ENCODE results near the gene C3orf20. TPM values are rescaled to one million over a fixed set of nuclear protein-coding genes. Genes with fewer than 3 reads are reported as not detected.

The C3orf20 gene
- total and polyA plus RNA-seq, 9 of the 15 experiments (the other 6 are each of a cell fraction or from before 2014, with no cell fraction given), result 0.04 TPM; not detected in 8

- TF ChIP-seq PREB (CRISPR knock-in tag; IDR thresholded peaks at IDR 0.05), result no peak
Measured at GRCh38 chr3:14632442-14632930, 42.5 kb upstream of the C3orf20 start (continued).

GRCh38 chr3:14633417-14633816 lies 41.5 kb upstream of the C3orf20 start:
- Histone ChIP-seq H3K9ac (ENCODE audit: insufficient read depth in 1 of 2, low read depth in 2 of 2, low read length in 2 of 2) (no peak overlapping the region), H3K79me2 (ENCODE audit: control insufficient read depth, insufficient read depth, low read length) (no peaks in the 10 kb centered on the region), H3K36me3 (ENCODE audit: control insufficient read depth, insufficient read depth, low read length) (no peaks in the 10 kb centered on the region), H3K27ac (ENCODE audit: extremely low read depth, low read depth, low read length) (no peak overlapping the region), H3K9me3 (replicated peaks; ENCODE audit: control insufficient read depth, insufficient read depth, low read depth, low read length) (no peaks in the 10 kb centered on the region), H3K4me3 (no peak overlapping the region), H3K4me2 (ENCODE audit: insufficient read depth, low read length) (no peak overlapping the region), H2AFZ (ENCODE audit: low read depth, low read length) (no peak overlapping the region), H3K27me3 (ENCODE audit: control insufficient read depth in 2 of 2, insufficient read depth in 2 of 2, low read length in 2 of 2) (peaks cover 16 to 55% of the 10 kb centered on the region in 2 experiments; a peak in 4 of 5 replicates), H4K20me1 (replicated peaks; ENCODE audit: control insufficient read depth, insufficient read depth, low read length) (no peaks in the 10 kb centered on the region), H3K9me1 (ENCODE audit: control insufficient read depth, insufficient read depth, low read length) (no peaks in the 10 kb centered on the region), H3K4me1 (replicated peaks in 1 of 2; ENCODE audit: control insufficient read depth in 2 of 2, insufficient read depth in 2 of 2, low read length in 2 of 2) (no peaks in the 10 kb centered on the region)
- ChIA-PET CTCF (ENCODE audit: low intra/inter-chr PET ratio) (interaction anchor here (0.6 to 1.3 kb wide), 5 partner anchors 10 to 289 kb away, joined by 3 to 9 read pairs (median 3); no protein-coding TSS in a partner anchor), POLR2A (no interaction called here)
- in situ Hi-C loops (cut with MboI), result no loop called here
- DNase-seq (ENCODE audit: extremely low read depth in 1 of 4, low spot score in 3 of 4) (no peak), ATAC-seq (peak; percentile 10; the same call in 1 of the 3 replicates), FAIRE-seq (no peak)
- no TSS peak for BruUV-seq (replicated peaks)
- intact Hi-C loops (cut with micrococcal nuclease), result no loop called here
- WGBS (ENCODE audit: insufficient coverage, low coverage, missing lambda C conversion rate), result 11% methylated on average over 6 of the region's 6 CpGs
- TF ChIP-seq SLC30A9 (CRISPR knock-in tag; IDR thresholded peaks at IDR 0.05) (no peak), ZEB2 (IDR thresholded peaks at IDR 0.05) (no peak), THRAP3 (IDR thresholded peaks at IDR 0.05; ENCODE audit: borderline replicate concordance) (no peak), E4F1 (CRISPR knock-in tag; IDR thresholded peaks at IDR 0.05; ENCODE audit: borderline replicate concordance) (no peak), BACH1 (tag; IDR thresholded peaks at IDR 0.05) (no peak), ZBTB49 (CRISPR knock-in tag; IDR thresholded peaks at IDR 0.05; ENCODE audit: borderline replicate concordance) (no peak), SPI1 (IDR thresholded peaks at IDR 0.05; ENCODE audit: borderline replicate concordance, low read depth, low read length) (no peak), NFRKB (IDR thresholded peaks at IDR 0.05; ENCODE audit: low read depth) (no peak), DIDO1 (tag; IDR thresholded peaks at IDR 0.05; ENCODE audit: low read depth) (no peak), ZNF253 (CRISPR knock-in tag; conservative IDR thresholded peaks at IDR 0.05) (no peak), ZNF24 (IDR thresholded peaks at IDR 0.05) (no peak), RUNX1 (IDR thresholded peaks at IDR 0.05; ENCODE audit: low read depth) (no peak), GATA2 (CRISPR knock-in tag; IDR thresholded peaks at IDR 0.05) (no peak), ZNF384 (IDR thresholded peaks at IDR 0.05; ENCODE audit: low read depth, low read length) (no peak), NR4A1 (CRISPR knock-in tag; IDR thresholded peaks at IDR 0.05) (no peak), NR4A1 (tag; IDR thresholded peaks at IDR 0.05) (no peak)
